Amygdala (tissue), 56 donors: ENCODE data around the gene CLCNKB.
"Not testable (repeated sequence)": the region's sequence is repeated elsewhere in the genome, so short reads cannot be mapped to it uniquely, and the experiment has no call there.

ENCODE experiments used
- DNase-seq, 56 donors: peaks; one replicate each; lab custom pipeline; 2025; lab: John Stamatoyannopoulos, UW

CLCNKB gene

DNA sequence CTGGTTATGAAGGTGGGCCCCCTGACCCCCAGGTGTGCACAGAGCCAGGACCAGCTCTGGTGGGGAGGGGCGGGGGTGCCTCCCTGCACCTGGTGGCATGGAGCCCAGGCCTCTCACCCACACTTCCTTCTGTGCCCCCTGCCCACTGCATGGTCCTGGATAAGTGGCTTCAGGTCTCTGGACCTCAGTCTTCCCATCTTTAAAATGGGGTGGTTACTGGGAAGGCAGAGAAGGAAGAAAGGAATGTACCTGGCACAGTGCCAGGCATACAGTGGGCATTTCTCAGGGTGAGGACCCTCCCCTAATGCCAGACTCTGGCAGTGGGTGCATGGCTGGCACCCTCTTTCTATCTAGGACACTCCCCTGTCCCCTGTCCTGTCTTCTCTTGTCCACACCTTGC is 14.3 kb upstream of the CLCNKB start:
- no peak for DNase-seq

DNA sequence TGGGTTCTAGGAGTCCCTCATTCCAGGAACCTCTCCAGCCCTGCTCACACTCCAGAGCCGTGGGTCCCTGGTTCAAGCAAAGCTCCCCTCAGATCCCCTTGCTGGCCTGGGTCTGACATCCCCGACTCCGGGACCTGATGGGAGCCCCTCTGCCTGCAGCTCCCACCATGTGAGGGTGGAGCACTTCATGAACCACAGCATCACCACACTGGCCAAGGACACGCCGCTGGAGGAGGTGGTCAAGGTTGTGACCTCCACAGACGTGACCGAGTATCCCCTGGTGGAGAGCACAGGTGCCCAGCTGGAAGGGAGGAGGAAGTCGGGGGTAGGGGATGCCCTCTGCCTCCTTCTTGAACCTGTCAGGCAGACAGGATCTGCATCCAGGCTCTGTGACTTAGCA is 12.0 kb upstream of the CLCNKB start:
- DNase-seq = no peak

DNA sequence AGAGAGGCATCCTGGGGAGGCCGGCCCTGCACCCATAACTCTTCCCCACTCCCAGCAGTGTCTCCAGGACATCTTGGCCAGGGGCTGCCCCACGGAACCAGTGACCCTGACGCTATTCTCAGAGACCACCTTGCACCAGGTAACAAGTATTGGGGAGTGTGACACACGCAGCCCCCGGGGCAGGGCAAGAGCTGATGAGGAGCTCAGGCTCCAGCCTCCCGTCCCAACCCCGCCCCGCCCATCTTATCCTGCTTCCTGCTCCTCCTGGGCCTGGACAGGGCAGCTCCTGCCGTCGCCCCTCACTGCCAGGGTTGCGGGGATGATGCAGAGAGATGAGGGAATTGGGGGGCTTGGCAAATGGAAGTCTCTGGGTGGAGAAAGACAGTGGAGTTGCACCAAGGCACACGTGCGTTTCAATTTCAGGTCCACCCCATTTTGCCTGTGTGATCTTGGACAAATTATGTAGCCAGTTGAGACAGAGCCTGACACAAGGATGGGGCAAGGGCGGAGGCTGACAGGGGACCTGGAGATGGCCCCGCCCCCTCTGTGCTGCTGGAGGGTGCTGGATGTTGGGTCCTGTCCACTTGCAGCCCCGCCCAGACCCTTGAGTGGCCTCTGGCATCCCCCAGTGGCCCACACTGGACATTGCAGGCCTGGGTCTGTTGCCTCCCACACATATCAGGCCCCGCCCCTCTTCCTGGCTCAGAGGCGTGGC is 11.0 kb upstream of the CLCNKB start:
- peak in 48 of 56 donors; percentile 3 to 81 (median 41) for DNase-seq

DNA sequence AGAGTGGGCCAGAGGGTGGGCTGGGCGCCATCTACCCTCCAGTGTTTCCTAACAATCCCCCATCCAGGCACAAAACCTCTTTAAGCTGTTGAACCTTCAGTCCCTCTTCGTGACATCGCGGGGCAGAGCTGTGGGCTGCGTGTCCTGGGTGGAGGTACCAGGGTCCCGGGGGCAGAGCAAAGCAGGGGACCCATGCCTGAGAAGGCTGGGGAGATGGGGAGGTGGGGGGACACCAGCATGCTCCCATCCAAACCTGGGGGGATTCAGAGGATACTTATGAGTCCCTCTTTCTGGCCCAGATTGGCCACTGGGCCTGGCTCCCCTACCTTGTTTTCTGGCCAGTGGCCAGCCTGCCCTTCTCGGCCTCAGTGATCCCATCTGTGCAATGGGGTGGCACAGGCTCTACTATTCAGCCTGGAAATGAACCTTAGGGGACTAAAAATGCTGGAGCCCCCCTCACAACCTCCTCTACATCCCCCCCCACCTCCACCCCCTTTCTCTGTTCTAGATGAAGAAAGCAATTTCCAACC is 10.4 kb upstream of the CLCNKB start:
- not testable (repeated sequence) for DNase-seq

DNA sequence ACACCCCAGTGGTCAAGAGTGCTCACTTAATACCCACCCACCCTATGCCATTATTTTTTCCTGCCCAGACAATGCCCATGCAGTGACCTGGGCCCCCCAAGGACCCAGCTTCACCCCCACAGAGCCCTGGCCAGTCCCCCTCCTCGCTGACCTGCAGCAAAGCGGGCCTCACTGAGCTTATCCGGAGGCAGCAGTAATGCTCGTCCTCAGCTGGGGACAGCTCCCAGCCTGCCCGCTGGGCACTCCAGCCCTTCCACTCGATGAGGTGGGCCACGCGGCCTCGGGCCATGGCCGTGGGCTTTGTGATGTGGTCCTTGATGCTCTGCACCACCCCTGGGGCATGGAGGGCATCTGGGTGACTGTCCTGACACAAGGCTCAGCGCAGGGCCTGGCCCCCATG is 7.1 kb upstream of the CLCNKB start:
- not testable (repeated sequence) for DNase-seq

DNA sequence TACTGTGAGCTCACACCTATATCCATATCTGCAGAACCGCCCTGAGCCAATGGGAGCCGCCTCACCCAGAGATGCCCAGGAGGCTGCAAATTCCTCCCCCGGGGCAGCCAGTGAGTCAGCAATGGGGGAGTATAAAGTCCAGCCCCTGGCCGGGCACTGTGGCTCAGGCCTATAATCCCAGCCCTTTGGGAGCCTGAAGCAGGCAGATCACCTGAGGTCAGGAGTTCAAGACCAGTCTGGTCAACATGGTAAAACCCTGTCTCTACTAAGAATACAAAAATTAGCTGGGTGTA is 5.0 kb upstream of the CLCNKB start:
- DNase-seq = no peak

DNA sequence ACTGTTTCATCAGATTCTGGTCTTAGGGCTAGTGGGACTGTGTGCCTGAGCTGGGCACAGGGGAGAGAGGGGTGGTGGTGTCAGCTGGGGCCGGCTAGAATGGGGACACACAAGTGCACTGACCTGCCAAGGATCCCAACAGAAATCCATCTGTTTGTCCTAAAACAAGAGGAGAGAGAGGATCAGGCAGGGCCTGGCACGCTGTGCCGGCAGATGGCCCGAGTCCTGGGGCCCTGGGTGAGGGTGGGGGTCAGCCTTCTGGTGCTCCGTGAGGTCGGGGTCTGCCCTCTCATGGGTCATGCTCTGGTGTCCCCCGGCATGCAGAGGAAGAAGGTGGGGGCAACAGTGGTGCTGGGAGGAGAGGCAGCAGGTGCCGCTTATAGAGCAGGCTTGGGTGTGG is 3.7 kb upstream of the CLCNKB start:
- not testable (repeated sequence) for DNase-seq

DNA sequence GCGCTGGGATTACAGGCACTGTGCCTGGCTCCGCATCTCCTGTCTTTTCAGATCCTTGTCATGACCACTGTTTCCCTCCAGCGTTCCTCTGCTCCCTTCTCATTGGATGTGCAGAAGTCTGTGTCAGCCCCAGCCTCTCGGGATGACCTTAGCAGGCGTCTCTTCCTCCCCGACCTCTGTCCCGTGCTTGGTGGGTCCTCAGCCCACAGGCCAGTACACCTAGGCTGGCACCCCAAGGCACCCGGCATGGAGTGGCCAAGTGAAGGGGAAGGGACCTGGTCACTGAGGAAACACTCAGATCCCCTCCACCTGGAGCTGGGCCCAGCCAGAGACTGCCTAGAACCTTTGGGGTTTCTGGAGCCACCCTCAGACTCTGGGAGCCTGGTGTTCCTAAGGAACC is 2.4 kb upstream of the CLCNKB start:
- DNase-seq = no peak

DNA sequence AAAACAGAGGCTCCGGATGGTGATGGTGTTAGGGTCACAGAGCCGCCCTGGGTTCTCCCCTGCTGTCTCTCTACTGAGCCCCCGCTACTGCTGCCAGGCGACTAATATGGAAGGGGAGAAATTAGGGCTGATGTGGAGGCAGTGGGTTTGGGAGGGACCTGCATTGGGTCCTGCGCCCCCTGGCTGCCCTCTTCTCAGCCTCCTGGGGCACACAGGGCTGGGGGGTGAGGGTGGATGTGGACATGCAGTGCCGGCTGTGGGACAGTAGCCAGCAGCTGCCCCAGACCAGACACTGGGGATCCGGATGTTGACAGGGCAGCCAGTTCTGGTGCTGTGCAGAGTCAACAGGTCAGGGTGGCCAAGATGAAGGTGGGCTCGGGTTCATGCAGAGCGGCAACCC is 1.5 kb upstream of the CLCNKB start:
- no peak for DNase-seq

DNA sequence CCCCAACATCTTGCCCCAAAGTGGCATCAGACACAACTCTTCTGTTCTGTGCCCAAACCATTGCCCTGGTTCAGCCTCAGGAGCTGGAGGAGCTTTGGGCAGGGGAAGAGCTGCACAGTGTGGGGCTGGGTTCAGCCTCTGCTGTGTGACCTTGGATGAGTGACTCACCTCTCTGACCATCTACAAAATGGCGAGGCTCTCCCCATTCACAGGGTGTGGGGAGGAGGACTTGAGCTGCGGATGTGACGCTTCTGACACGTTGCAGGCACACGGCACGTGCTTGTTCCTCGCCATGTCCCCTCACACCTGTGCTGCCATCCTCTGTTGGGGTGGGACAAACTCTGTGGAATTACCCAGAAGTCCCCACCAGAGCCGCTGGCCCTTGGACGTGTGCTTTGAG is 928 bp upstream of the CLCNKB start:
- DNase-seq = not testable (repeated sequence)

DNA sequence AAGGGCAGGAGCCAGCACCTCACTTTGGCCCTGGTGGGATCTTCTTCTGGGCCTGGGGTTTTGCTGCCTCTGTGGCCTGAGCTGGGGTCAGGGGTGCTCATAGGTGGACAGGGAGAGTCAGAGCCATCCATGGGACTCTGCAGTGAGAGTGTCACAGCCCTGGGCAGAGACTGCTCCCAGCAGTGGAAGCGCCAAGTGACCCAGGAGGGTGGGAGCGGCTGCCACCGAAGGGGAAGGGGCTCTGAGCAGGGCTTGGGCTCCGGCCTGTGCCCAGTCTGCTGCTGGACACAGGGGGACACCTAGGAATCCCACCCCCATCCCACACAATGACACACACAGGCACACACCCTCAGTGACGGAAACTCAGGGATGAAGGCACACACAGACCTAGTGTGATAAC is 368 bp downstream of the CLCNKB start:
- DNase-seq = no peak

DNA sequence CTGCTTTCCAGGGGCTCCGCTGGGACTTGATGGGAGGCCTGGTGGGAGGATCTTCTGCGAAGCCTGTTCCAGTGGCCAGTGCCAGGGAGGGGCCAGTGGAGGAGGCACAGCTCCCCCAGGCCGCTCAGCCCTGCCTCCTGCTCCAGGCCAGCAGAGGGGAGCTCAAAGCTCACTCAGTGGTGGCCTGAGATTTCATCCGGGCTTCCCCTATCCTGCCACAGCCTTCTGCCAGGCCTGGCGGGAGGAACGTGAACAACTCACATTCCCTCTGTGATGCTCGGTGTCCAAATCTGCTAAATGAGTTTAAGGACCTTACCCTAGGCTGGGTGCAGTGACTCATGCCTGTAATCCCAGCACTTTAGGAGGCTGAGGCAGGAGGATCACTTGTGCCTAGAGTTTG is 3.3 kb downstream of the CLCNKB start:
- no peak for DNase-seq

DNA sequence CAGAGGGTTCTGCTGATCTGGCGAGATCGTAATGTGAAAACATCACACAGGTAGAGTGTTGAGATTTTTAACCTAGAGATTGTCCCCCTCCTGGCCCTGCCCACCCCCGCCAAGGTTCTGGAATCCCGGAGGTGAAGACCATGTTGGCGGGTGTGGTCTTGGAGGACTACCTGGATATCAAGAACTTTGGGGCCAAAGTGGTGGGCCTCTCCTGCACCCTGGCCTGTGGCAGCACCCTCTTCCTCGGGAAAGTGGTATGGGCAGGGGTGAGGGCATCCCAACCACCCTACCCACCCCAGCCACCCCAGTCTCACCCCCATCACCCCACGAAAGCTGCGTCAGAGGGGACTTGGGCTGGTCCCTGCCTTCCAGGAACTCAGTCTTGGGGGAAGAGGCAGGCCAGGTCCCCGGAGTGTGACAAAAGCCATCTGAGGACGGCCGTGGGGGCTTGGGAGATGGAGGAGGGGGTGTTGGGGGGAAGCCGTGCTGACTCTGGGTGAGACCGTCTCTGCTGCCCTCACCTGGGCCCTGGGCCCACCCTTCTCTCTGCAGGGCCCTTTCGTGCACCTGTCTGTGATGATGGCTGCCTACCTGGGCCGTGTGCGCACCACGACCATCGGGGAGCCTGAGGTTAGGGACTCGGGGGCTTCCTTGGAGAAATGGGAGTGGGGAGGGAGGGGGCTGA is 4.4 kb downstream of the CLCNKB start:
- no peak for DNase-seq

DNA sequence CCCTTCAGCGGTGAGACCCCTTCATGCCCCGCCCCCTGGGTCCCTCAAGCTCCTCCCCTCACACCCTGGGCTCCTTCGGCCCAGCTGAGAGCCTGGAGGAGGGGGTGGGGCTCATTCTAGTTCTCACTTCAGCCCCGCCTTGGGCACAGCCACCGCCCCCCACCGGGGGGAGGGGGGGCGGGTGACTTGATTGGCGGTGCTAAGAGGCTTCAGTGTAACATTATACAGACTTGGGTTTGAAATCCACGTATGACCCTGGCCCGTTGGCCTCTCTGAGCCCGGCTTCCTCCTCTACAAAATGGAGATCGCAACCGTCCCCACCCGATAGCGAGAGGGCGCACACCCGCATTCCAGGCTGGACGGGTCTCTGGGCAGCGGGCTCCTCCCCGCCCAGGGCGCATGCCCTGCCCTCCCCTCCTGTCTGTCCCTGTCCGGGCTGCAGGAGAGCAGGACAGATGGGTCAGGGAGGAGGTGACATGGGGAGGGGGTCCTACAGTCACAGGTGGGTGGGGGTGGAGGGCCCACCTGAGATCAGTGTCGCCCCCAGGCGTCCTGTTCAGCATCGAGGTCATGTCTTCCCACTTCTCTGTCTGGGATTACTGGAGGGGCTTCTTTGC is 5.1 kb downstream of the CLCNKB start:
- DNase-seq = peak in 5 of 56 donors; percentile 5 to 58 (median 18)

DNA sequence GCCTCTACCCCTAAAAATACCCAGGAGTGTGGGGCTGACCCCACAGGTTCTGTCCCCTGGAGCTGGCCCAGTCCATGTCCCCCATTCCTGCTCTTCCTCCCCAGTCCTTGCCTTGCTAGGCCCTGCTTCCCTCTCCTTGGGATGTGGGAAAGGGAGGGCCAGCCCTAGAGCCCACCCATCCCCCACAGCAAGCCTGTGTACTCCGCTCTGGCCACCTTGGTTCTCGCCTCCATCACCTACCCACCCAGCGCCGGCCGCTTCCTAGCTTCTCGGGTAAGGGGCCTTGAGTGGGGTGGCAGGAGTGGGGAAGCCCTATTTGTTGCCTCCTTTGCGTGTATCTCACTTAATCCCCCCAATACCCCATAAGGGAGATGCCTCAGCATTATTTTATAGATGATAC is 6.7 kb downstream of the CLCNKB start:
- no peak for DNase-seq

DNA sequence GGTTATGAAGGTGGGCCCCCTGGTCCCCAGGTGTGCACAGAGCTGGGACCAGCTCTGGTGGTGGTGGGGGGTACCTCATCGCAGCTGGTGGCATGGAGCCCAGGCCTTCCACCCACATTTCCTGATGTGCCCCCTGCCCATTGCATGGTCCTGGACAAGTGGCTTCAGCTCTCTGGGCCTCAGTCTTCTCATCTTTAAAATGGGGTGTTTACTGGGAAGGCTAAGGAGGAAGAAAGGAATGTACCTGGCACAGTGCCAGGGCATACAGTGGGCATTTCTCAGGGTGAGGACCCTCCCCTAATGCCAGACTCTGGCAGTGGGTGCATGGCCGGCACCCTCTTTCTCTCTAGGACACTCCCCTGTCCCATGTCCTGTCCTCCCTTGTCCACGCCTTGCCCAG is 7.5 kb downstream of the CLCNKB start:
- DNase-seq = peak in 1 of 56 donors; percentile 17

DNA sequence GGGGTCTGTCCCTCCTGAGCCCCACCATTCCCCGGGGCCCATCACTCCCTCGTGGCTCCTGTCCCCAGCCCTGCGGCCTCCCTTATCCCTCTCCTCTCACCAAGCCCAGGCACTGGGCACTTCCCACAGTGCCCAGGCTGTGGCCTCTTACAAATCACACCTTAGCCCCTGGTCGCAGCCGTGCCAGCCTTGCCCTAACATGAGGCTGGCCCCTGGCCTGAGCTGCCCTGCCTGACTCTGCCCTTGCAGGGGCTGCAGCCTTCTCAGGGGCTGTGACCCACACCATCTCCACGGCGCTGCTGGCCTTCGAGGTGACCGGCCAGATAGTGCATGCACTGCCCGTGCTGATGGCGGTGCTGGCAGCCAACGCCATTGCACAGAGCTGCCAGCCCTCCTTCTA is 8.4 kb downstream of the CLCNKB start:
- not testable (repeated sequence) for DNase-seq

DNA sequence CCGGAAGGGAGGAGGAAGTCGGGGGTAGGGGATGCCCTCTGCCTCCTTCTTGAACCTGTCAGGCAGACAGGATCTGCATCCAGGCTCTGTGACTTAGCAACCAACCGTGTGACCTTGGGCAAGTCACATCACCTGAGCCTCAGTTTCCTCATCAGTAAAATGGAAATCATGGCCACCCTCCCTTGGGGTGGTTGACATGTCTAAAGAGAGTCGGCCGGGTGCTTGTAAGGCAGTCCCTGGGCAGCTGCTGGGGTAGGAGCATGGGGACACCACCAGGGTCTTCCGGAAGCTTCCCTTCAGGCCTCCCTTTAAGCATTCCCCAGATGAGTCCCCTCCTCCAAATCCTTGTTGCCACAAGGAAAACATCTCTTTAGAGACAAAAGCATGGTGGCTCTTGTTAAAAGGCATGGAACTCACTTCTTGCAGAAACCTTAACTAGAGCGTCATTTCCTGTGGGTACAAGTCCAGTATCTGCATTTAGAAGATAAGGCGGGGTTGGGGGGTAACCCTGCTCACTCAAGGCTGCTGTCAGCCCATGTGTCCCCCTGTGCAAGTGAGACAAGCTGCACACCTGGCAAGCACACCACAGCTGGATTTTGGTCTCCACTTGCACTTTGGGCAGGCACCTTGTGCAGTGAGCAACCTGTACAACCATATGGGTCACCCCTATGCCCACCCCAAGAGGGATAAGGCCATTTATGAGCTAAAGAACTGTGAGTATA is 10.4 kb downstream of the CLCNKB start:
- no peak for DNase-seq

DNA sequence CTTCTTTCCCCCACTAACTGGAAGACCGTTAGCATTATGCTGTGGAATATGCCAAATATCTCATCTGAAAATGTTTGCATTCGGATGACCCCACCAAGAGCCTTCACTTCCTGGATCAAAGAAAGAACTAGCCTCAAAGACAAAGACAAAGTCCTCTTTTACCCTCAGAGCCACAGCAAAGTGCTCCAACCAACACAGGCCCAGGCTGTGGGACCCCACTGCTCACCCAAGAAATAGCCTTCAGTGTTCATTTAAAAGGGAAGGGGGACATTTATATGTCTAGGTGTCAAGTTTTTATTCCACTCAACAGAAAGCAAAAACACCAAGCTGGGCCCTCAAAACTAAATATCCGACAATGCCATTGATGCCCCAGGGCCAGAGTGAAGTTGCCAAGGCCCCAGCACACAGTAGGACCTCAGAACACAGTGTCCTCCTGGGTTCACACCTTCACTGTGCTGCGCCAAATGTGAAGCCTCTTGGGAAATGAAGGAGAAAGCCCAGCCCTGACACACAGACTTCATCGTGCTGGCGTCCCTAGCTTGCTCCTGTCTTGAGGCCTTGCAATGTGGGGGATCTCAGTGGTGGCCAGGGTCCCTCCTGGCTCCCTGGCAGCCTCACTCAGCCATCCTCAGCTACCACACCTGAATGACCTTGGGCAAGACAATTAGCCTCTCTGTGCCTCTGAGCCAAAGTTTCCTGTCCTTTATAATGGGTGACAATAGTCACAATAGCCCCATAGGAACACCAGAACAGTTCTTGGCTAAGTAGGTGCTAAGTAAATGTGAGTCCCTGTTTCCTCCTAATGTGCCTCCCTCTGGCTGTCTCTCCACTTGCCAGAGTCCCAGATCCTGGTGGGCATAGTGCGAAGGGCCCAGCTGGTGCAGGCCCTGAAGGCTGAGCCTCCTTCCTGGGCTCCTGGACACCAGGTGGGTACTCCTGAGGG is 11.3 kb downstream of the CLCNKB start:
- DNase-seq = no peak
